HepG2 (cell line): ENCODE results near the gene PRRC2A. TPM values are rescaled to one million over a fixed set of nuclear protein-coding genes. Genes with fewer than 3 reads are reported as not detected.
A peak's percentile ranks its signal among the peaks of the same experiment; 100 is the strongest.

Experiments used
- ATAC-seq: fragments of 200-7000 bp; cut with Tn5 transposase; 3 replicates; pipeline ENCODE4 v1.9.1; 2020; ENCODE audit warnings: mild to moderate bottlenecking, moderate library complexity
- BruUV-seq: library from RNA; stranded (reverse); fragments of 400-500 nt; replicated peaks from 2 replicates; lab custom pipeline; 2021; lab: Mats Ljungman, UMichigan
- CTCF ChIA-PET: fragments of 300-600 bp; formaldehyde crosslinking; extraction: SDS; loops from one replicate; lab custom pipeline; 2021; ENCODE audit warnings: low total read pairs, inconsistent platforms, low intra/inter-chr PET ratio; lab: Yijun Ruan, JAX
- POLR2A ChIA-PET: fragments of 350-600 bp; sonication (Branson Sonifier 250); formaldehyde crosslinking; loops from one replicate; lab custom pipeline; 2020; ENCODE audit warnings: antibody characterized with exemption, inconsistent platforms; lab: Yijun Ruan, JAX
- DNase-seq: peaks from one replicate; pipeline ENCODE4 v3.0.0-alpha.2; 2015; ENCODE audit warnings: low spot score
- FAIRE-seq: peaks from 3 replicates; lab custom pipeline; 2011; peaks lifted over from hg19 to GRCh38; lab: Jason Lieb, UNC
- H2AFZ ChIP-seq: one replicate; pipeline ENCODE4 v1.6.1; 2011; ENCODE audit warnings: low read length, inconsistent platforms
- H3K27ac ChIP-seq: fragments of 300-600 bp; 3 replicates; pipeline ENCODE4 v1.8.0; 2011; ENCODE audit warnings: mixed run types, mild to moderate bottlenecking, mixed read lengths, low read length, inconsistent platforms; ENCODE audit not compliant: insufficient read depth; ENCODE audit errors: extremely low read length
- H3K27me3 ChIP-seq, 2 experiments: fragments of 200-600 bp in 1 of 2; 2 replicates in 1 of 2; 3 replicates in 1 of 2; pipeline versions ENCODE4 v1.6.0 to v1.8.0; 2011; ENCODE audit warnings: low read length in 2 of 2, mild to moderate bottlenecking in 2 of 2, moderate library complexity in 2 of 2, inconsistent platforms in 1 of 2; ENCODE audit not compliant: insufficient read depth in 2 of 2, control insufficient read depth in 1 of 2
- H3K36me3 ChIP-seq, 2 experiments: fragments of 200-600 bp in 1 of 2; replicated peaks in 1 of 2; 2 replicates in 1 of 2; 3 replicates in 1 of 2; pipeline versions ENCODE4 v1.5.1 to v1.8.0; 2011; ENCODE audit warnings: low read length in 2 of 2, inconsistent platforms in 1 of 2; ENCODE audit not compliant: insufficient read depth in 2 of 2, control insufficient read depth in 1 of 2
- H3K4me1 ChIP-seq: 2 replicates; pipeline ENCODE4 v1.5.1; 2012; ENCODE audit warnings: low read length, inconsistent platforms; ENCODE audit not compliant: insufficient read depth
- H3K4me2 ChIP-seq: 2 replicates; pipeline ENCODE4 v1.6.0; 2011; ENCODE audit warnings: low read depth, low read length, inconsistent platforms
- H3K4me3 ChIP-seq, 3 experiments: fragments of 200-600 bp in 1 of 3; sonication (generic), shearing (Covaris generic) in 1 of 3; replicated peaks in 1 of 3; 2 replicates each; pipeline ENCODE4 v1.5.1; 2011 to 2016; ENCODE audit warnings: low read length in 3 of 3, inconsistent platforms in 2 of 3, low read depth in 2 of 3, mild to moderate bottlenecking in 2 of 3, control low read depth in 1 of 3, mixed read lengths in 1 of 3; ENCODE audit not compliant: insufficient read depth in 1 of 3
- H3K79me2 ChIP-seq: one replicate; pipeline ENCODE4 v1.6.1; 2011; ENCODE audit warnings: low read length, inconsistent platforms; ENCODE audit not compliant: insufficient read depth
- H3K9ac ChIP-seq: 2 replicates; pipeline ENCODE4 v1.6.0; 2011; ENCODE audit warnings: mild to moderate bottlenecking, low read depth, low read length, inconsistent platforms; ENCODE audit not compliant: insufficient read depth
- H3K9me3 ChIP-seq: 2 replicates; pipeline ENCODE4 v1.5.1; 2012; ENCODE audit warnings: mild to moderate bottlenecking, low read length
- H4K20me1 ChIP-seq: 2 replicates; pipeline ENCODE4 v1.6.0; 2011; ENCODE audit warnings: inconsistent platforms, mild to moderate bottlenecking, low read length, moderate library complexity; ENCODE audit not compliant: insufficient read depth
- ADNP ChIP-seq: sonication (generic); formaldehyde crosslinking; IDR thresholded peaks from 2 replicates; pipeline ENCODE4 v1.4.0; 2020; ENCODE audit warnings: missing genetic modification reagents
- ARNTL ChIP-seq: sonication (generic); formaldehyde crosslinking; IDR thresholded peaks from 2 replicates; pipeline ENCODE4 v1.4.0; 2020; ENCODE audit warnings: mild to moderate bottlenecking, missing genetic modification reagents
- ATF2 ChIP-seq: sonication (generic); formaldehyde crosslinking; IDR thresholded peaks from 2 replicates; pipeline ENCODE4 v1.4.0; 2020; ENCODE audit warnings: missing genetic modification reagents
- GATAD1 ChIP-seq: IDR thresholded peaks from 2 replicates; pipeline ENCODE4 v1.6.1; 2016; ENCODE audit warnings: missing genetic modification reagents, missing compliant biosample characterization
- MIER2 ChIP-seq: IDR thresholded peaks from 2 replicates; pipeline ENCODE4 v1.6.1; 2016; ENCODE audit warnings: missing biosample characterization, missing genetic modification reagents
- SSRP1 ChIP-seq: IDR thresholded peaks from 2 replicates; pipeline ENCODE4 v1.6.1; 2016; ENCODE audit warnings: control low read depth
- TCF12 ChIP-seq, 2 experiments: fragments of 450-650 bp in 1 of 2; sonication (generic) in 1 of 2; formaldehyde crosslinking in 1 of 2; IDR thresholded peaks; 2 replicates each; pipeline versions ENCODE4 v1.6.1 to v1.8.0; 2017 to 2022; ENCODE audit warnings: antibody characterized with exemption in 1 of 2, mild to moderate bottlenecking in 1 of 2, missing genetic modification reagents in 1 of 2, moderate library complexity in 1 of 2
- ZBTB26 ChIP-seq: IDR thresholded peaks from 2 replicates; pipeline ENCODE4 v1.6.1; 2016; ENCODE audit warnings: missing compliant biosample characterization, missing genetic modification reagents, borderline replicate concordance
- ZBTB3 ChIP-seq: sonication (generic); formaldehyde crosslinking; IDR thresholded peaks from 2 replicates; pipeline ENCODE4 v1.4.0; 2020; ENCODE audit warnings: low read depth, mild to moderate bottlenecking, moderate library complexity, missing genetic modification reagents, borderline replicate concordance
- ZFP41 ChIP-seq: sonication (generic); formaldehyde crosslinking; IDR thresholded peaks from 2 replicates; pipeline ENCODE4 v1.4.0; 2020; ENCODE audit warnings: mild to moderate bottlenecking, missing genetic modification reagents, borderline replicate concordance
- ZNF232 ChIP-seq: sonication (generic); formaldehyde crosslinking; IDR thresholded peaks from 2 replicates; pipeline ENCODE4 v1.4.0; 2020; ENCODE audit warnings: missing genetic modification reagents, borderline replicate concordance
- ZNF430 ChIP-seq: sonication (generic); formaldehyde crosslinking; IDR thresholded peaks from 2 replicates; pipeline ENCODE4 v1.9.0; 2021; ENCODE audit warnings: mild to moderate bottlenecking, missing genetic modification reagents
- ZNF597 ChIP-seq: sonication (generic); formaldehyde crosslinking; IDR thresholded peaks from 2 replicates; pipeline ENCODE4 v1.5.0; 2020; ENCODE audit warnings: missing genetic modification reagents
- ZNF770 ChIP-seq: sonication (generic); formaldehyde crosslinking; IDR thresholded peaks from 2 replicates; pipeline ENCODE4 v1.5.0; 2020; ENCODE audit warnings: mild to moderate bottlenecking, missing genetic modification reagents
- WGBS: methylation state at CpG from one replicate; pipeline ENCODE4 v1.1.6; 2017; ENCODE audit warnings: low lambda C conversion rate; 5-methylcytosine and 5-hydroxymethylcytosine counted together
- in situ Hi-C: cut with HindIII; loops from 2 replicates; pipeline ENCODE4 v1.10.0; 2017; ENCODE audit warnings: low pct_unique_long_range_greater_than_20kb; ENCODE audit not compliant: extremely low pct_ligation_motif_present
- intact Hi-C: fragments of 100-400 bp; cut with micrococcal nuclease; formaldehyde crosslinking; loops from one replicate; pipeline ENCODE4 v1.10.0; 2022; ENCODE audit not compliant: unreplicated experiment
- polyA plus RNA-seq, 8 experiments: library from polyadenylated mRNA; depleted of rRNA in 3 of 8; stranded (reverse) in 7 of 8; unstranded in 1 of 8; fragments of >200 nt; fragmentation: Illumina TruSeq in 4 of 8; extraction: Trizol in 4 of 8; gene quantifications; 2 replicates each; pipeline versions ENCODE4 v1.2.1 to v1.2.3, GENCODE V29; 2011 to 2016; ENCODE audit warnings: low read depth in 4 of 8, missing spikeins in 1 of 8, mixed read lengths in 1 of 8; ENCODE audit not compliant: insufficient read depth in 1 of 8
- total RNA-seq, 5 experiments: library from RNA; depleted of rRNA; stranded (reverse); fragments of >200 nt; fragmentation: Illumina TruSeq; extraction: Trizol; gene quantifications; 2 replicates each; pipeline ENCODE4 v1.2.3, GENCODE V29; 2016; ENCODE audit warnings: low read depth in 1 of 5

Gene PRRC2A
- total and polyA plus RNA-seq, 2 of the 13 experiments (the other 11 are each of a cell fraction or from before 2014, with no cell fraction given), result 38.9 to 47.4 TPM

- Histone ChIP-seq H4K20me1 (peaks cover 19% of the 10 kb centered on the region; the same call in 1 of the 2 replicates), H3K4me2 (peak overlapping the region; percentile 100), H3K4me3 (peak overlapping the region; percentile 56 to 78 (median 68)), H3K4me1 (peaks cover 94% of the 10 kb centered on the region), H2AFZ (no peak overlapping the region), H3K27me3 (no peaks in the 10 kb centered on the region; a peak in 2 of 5 replicates), H3K9me3 (no peaks in the 10 kb centered on the region), H3K9ac (peak overlapping the region; percentile 72), H3K36me3 (peaks cover 10 to 20% of the 10 kb centered on the region in 2 experiments), H3K27ac (peak overlapping the region; percentile 73), H3K79me2 (peaks cover 70% of the 10 kb centered on the region)
- ATAC-seq (peak; percentile 1; the same call in 1 of the 3 replicates), FAIRE-seq (peak; percentile 23), DNase-seq (no peak)
- no TSS peak for BruUV-seq
- ChIA-PET POLR2A (interaction anchor here (0.6 to 7.4 kb wide), 23 partner anchors 6 to 286 kb away, joined by 3 to 438 read pairs (median 5); partner anchors contain the start of genes AIF1, APOM, BAG6 and CFB), CTCF (no interaction called here)
- intact Hi-C loops, result loop anchor here (1.0 to 10.0 kb wide), 2 partner anchors 8 to 115 kb away; partner anchors contain the start of genes ATP6V1G2, BAG6, DDX39B and NFKBIL1
- WGBS, result 15% methylated on average over 7 of the region's 13 CpGs
- in situ Hi-C loops, result no loop called here
- 0 out of 2 replicates have a peak, but pooled peaks have one; percentile 33 for TF ChIP-seq ZNF232 (CRISPR knock-in tag)
- no peak for TF ChIP-seq ADNP (CRISPR knock-in tag)
- no peak for TF ChIP-seq TCF12 (IDR thresholded peaks at IDR 0.05)
- TF ChIP-seq TCF12 (CRISPR knock-in tag; IDR thresholded peaks at IDR 0.05), result 0 out of 2 replicates have a peak, but pooled peaks have one; percentile 1
- no peak for TF ChIP-seq ATF2 (CRISPR knock-in tag)
- TF ChIP-seq ZFP41 (CRISPR knock-in tag), result peak; percentile 38; the same call in 1 of the 2 replicates
- TF ChIP-seq ARNTL, result 0 out of 2 replicates have a peak, but pooled peaks have one; percentile 28
- TF ChIP-seq SSRP1 (CRISPR knock-in tag), result peak; percentile 54; the same call in 1 of the 2 replicates
- TF ChIP-seq ZNF597 (CRISPR knock-in tag), result no peak
- peak; percentile 91 for TF ChIP-seq MIER2 (CRISPR knock-in tag)
- peak; percentile 20; the same call in 1 of the 2 replicates for TF ChIP-seq ZBTB26 (CRISPR knock-in tag)
- no peak for TF ChIP-seq ZBTB3
- TF ChIP-seq ZNF770 (CRISPR knock-in tag), result no peak
- TF ChIP-seq ZNF430 (CRISPR knock-in tag), result 0 out of 2 replicates have a peak, but pooled peaks have one; percentile 8
- no peak for TF ChIP-seq GATAD1 (CRISPR knock-in tag)
Measured at GRCh38 chr6:31659649-31660380, 39.3 kb downstream of the PRRC2A start.
